GM12892 (cell line): ENCODE data around the gene RNF187.
A peak's percentile ranks its signal among the peaks of the same experiment; 100 is the strongest.
"Not testable (repeated sequence)": the region's sequence is repeated elsewhere in the genome, so short reads cannot be mapped to it uniquely, and the experiment has no call there.

Source experiments
- DNase-seq: peaks from one replicate; pipeline ENCODE4 v3.0.0; 2011; ENCODE audit not compliant: insufficient read length
- FAIRE-seq: peaks from 2 replicates; lab custom pipeline; 2011; peaks lifted over from hg19 to GRCh38; lab: Jason Lieb, UNC
- POLR2A ChIP-seq: IDR thresholded peaks from 2 replicates; pipeline ENCODE4 v1.6.1; 2011; ENCODE audit warnings: low read depth, low read length, control low read depth
- POLR2AphosphoS5 ChIP-seq: IDR thresholded peaks from 2 replicates; pipeline ENCODE4 v1.6.1; 2011; ENCODE audit warnings: low read depth, low read length, control low read depth
- TAF1 ChIP-seq: IDR thresholded peaks from 2 replicates; pipeline ENCODE4 v1.6.1; 2011; ENCODE audit warnings: low read depth, mild to moderate bottlenecking, control low read depth, low read length, borderline replicate concordance

The RNF187 gene

GRCh38 chr1:228463009-228463558 is 24.1 kb upstream of the RNF187 start:
- DNase-seq (no peak), FAIRE-seq (no peak)
- no peak for TF ChIP-seq POLR2A
- TF ChIP-seq TAF1 = no peak
- TF ChIP-seq POLR2AphosphoS5 = no peak

GRCh38 chr1:228463559-228464455 is 23.4 kb upstream of the RNF187 start:
- DNase-seq (peak; percentile 56), FAIRE-seq (peak; percentile 89)
- TF ChIP-seq POLR2A (no peak; the same call in 1 of the 2 replicates), POLR2AphosphoS5 (no peak), TAF1 (no peak)

GRCh38 chr1:228464487-228464983 is 22.6 kb upstream of the RNF187 start:
- DNase-seq (peak; percentile 56), FAIRE-seq (peak; percentile 77)
- TF ChIP-seq POLR2A = 0 out of 2 replicates have a peak, but pooled peaks have one; percentile 50
- no peak for TF ChIP-seq TAF1
- no peak for TF ChIP-seq POLR2AphosphoS5

- FAIRE-seq (no peak), DNase-seq (no peak)
- no peak for TF ChIP-seq POLR2A
- TF ChIP-seq POLR2AphosphoS5 = no peak
- no peak for TF ChIP-seq TAF1
Observed at GRCh38 chr1:228465141-228465540, 22.0 kb upstream of the RNF187 start.

- FAIRE-seq (no peak), DNase-seq (no peak)
- no peak for TF ChIP-seq POLR2A
- no peak for TF ChIP-seq POLR2AphosphoS5
- TF ChIP-seq TAF1 = no peak
Observed at GRCh38 chr1:228465571-228466146, 21.5 kb upstream of the RNF187 start.

GRCh38 chr1:228468188-228468587 is 19.0 kb upstream of the RNF187 start:
- not testable (repeated sequence) for DNase-seq, FAIRE-seq

GRCh38 chr1:228469413-228470162 is 17.6 kb upstream of the RNF187 start:
- FAIRE-seq (no peak), DNase-seq (no peak)
- no peak for TF ChIP-seq POLR2AphosphoS5
- no peak for TF ChIP-seq TAF1
- TF ChIP-seq POLR2A = no peak

- no peak for TF ChIP-seq POLR2A
- TF ChIP-seq TAF1 = no peak
- no peak for TF ChIP-seq POLR2AphosphoS5
- FAIRE-seq (no peak), DNase-seq (no peak)
Observed at GRCh38 chr1:228471154-228471761, 15.9 kb upstream of the RNF187 start.

GRCh38 chr1:228471762-228472398 is 15.3 kb upstream of the RNF187 start:
- DNase-seq = no peak
- TF ChIP-seq POLR2AphosphoS5 (no peak), TAF1 (no peak), POLR2A (no peak)
- peak; percentile 42 for FAIRE-seq

- TF ChIP-seq POLR2AphosphoS5 (no peak), POLR2A (no peak), TAF1 (no peak)
- FAIRE-seq (no peak), DNase-seq (no peak)
Observed at GRCh38 chr1:228472655-228473054, 14.5 kb upstream of the RNF187 start.
